Neuronal stem cell (in vitro differentiated cells): ENCODE results near the gene SLAIN2.

Experiments
- DNase-seq: peaks from one replicate; pipeline ENCODE4 v3.0.0-alpha.2; 2013; ENCODE audit warnings: low spot score
- H2AFZ ChIP-seq: one replicate; pipeline ENCODE4 v1.6.1; 2013; ENCODE audit warnings: mild to moderate bottlenecking, low read length, inconsistent platforms
- H2AK5ac ChIP-seq: 2 replicates; pipeline ENCODE4 v1.6.1; 2013; ENCODE audit warnings: low read depth, mild to moderate bottlenecking, inconsistent platforms, low read length, moderate library complexity, mixed read lengths
- H2BK120ac ChIP-seq: 2 replicates; pipeline ENCODE4 v1.6.1; 2013; ENCODE audit warnings: low read depth, mild to moderate bottlenecking, inconsistent platforms, low read length, moderate library complexity, mixed read lengths
- H2BK12ac ChIP-seq: one replicate; pipeline ENCODE4 v1.6.1; 2013; ENCODE audit warnings: low read length, inconsistent platforms
- H2BK15ac ChIP-seq: 2 replicates; pipeline ENCODE4 v1.6.1; 2013; ENCODE audit warnings: mild to moderate bottlenecking, low read length, inconsistent platforms, mixed read lengths
- H2BK5ac ChIP-seq: one replicate; pipeline ENCODE4 v1.6.1; 2013; ENCODE audit warnings: inconsistent platforms, mild to moderate bottlenecking, low read length, moderate library complexity
- H3K14ac ChIP-seq: one replicate; pipeline ENCODE4 v1.6.1; 2013; ENCODE audit warnings: low read length, inconsistent platforms
- H3K18ac ChIP-seq: 2 replicates; pipeline ENCODE4 v1.6.1; 2013; ENCODE audit warnings: low read length, inconsistent platforms
- H3K23ac ChIP-seq: 2 replicates; pipeline ENCODE4 v1.6.1; 2013; ENCODE audit warnings: low read depth, mild to moderate bottlenecking, mixed read lengths, low read length, inconsistent platforms; ENCODE audit not compliant: poor library complexity
- H3K27ac ChIP-seq: replicated peaks from 3 replicates; pipeline ENCODE4 v1.5.1; 2013; ENCODE audit warnings: low read length, inconsistent platforms
- H3K27me3 ChIP-seq, 3 experiments: 2 replicates each; pipeline ENCODE4 v1.6.1; 2013; ENCODE audit warnings: low read length in 3 of 3, mild to moderate bottlenecking in 2 of 3, inconsistent platforms in 1 of 3, low read depth in 1 of 3, mixed read lengths in 1 of 3, moderate library complexity in 1 of 3; ENCODE audit not compliant: control insufficient read depth in 3 of 3, insufficient read depth in 3 of 3
- H3K36me3 ChIP-seq, 2 donors: replicated peaks in 1 of 2; 2 replicates each; pipeline ENCODE4 v1.6.1; 2013; ENCODE audit warnings: low read length in 2 of 2; ENCODE audit not compliant: control insufficient read depth in 2 of 2, insufficient read depth in 2 of 2
- H3K4ac ChIP-seq: 2 replicates; pipeline ENCODE4 v1.6.1; 2013; ENCODE audit warnings: inconsistent platforms, mild to moderate bottlenecking, low read length, moderate library complexity
- H3K4me1 ChIP-seq, 2 donors: 1 replicate in 1 of 2; 2 replicates in 1 of 2; pipeline ENCODE4 v1.6.1; 2013; ENCODE audit warnings: low read length in 2 of 2, low read depth in 1 of 2; ENCODE audit not compliant: control insufficient read depth in 2 of 2, insufficient read depth in 1 of 2
- H3K4me2 ChIP-seq: one replicate; pipeline ENCODE4 v1.6.1; 2013; ENCODE audit warnings: mild to moderate bottlenecking, low read length, inconsistent platforms; ENCODE audit not compliant: insufficient read depth, poor library complexity, severe bottlenecking
- H3K4me3 ChIP-seq, 2 donors: 2 replicates each; pipeline ENCODE4 v1.5.1; 2013; ENCODE audit warnings: low read length in 2 of 2, mild to moderate bottlenecking in 2 of 2, inconsistent platforms in 1 of 2, moderate library complexity in 1 of 2
- H3K79me1 ChIP-seq: one replicate; pipeline ENCODE4 v1.6.1; 2013; ENCODE audit warnings: low read depth, mild to moderate bottlenecking, inconsistent platforms, low read length, moderate library complexity
- H3K9ac ChIP-seq: one replicate; pipeline ENCODE4 v1.6.1; 2013; ENCODE audit warnings: mild to moderate bottlenecking, low read depth, low read length, inconsistent platforms; ENCODE audit not compliant: poor library complexity
- H3K9me3 ChIP-seq, 2 donors: replicated peaks in 1 of 2; 2 replicates each; pipeline versions ENCODE3 to v1.6.1; 2013; ENCODE audit warnings: low read length in 2 of 2, mild to moderate bottlenecking in 2 of 2, inconsistent platforms in 1 of 2, low read depth in 1 of 2, mixed read lengths in 1 of 2, moderate library complexity in 1 of 2; ENCODE audit not compliant: control insufficient read depth in 2 of 2, insufficient read depth in 1 of 2
- H4K8ac ChIP-seq: one replicate; pipeline ENCODE4 v1.6.1; 2013; ENCODE audit warnings: low read depth, mild to moderate bottlenecking, inconsistent platforms, low read length, moderate library complexity
- H4K91ac ChIP-seq: one replicate; pipeline ENCODE4 v1.6.1; 2013; ENCODE audit warnings: low read length, low read depth, mild to moderate bottlenecking, inconsistent platforms; ENCODE audit not compliant: poor library complexity
- WGBS, 2 donors: extraction: QIAGEN DNeasy Blood & Tissue Kit; methylation state at CpG; one replicate each; pipeline ENCODE4 v1.1.7; 2013; ENCODE audit warnings: missing lambda C conversion rate in 2 of 2, mixed read lengths in 1 of 2; ENCODE audit not compliant: insufficient read length in 2 of 2, insufficient replicate concordance in 1 of 2; ENCODE audit errors: extremely low coverage in 2 of 2; 5-methylcytosine and 5-hydroxymethylcytosine counted together

Gene SLAIN2

GRCh38 chr4:48342606-48342880 lies 1.2 kb downstream of the SLAIN2 start:
- Histone ChIP-seq H3K27ac (peak overlapping the region; percentile 90), H3K9ac (peak overlapping the region; percentile 95), H3K4me1 (peaks cover 1 to 17% of the 10 kb centered on the region in 2 donors), H3K79me1 (peaks cover 6% of the 10 kb centered on the region), H2BK120ac (no peak overlapping the region), H3K18ac (peak overlapping the region; percentile 99), H2BK15ac (no peak overlapping the region), H3K27me3 (no peaks in the 10 kb centered on the region), H3K23ac (peak overlapping the region; percentile 91), H3K4me2 (peak overlapping the region; percentile 68), H4K91ac (no peak overlapping the region), H3K4ac (no peak overlapping the region), H3K36me3 (peaks cover 0 to under 1% of the 10 kb centered on the region in 2 donors), H4K8ac (no peak overlapping the region), H3K14ac (peak overlapping the region; percentile 22), H2BK12ac (no peak overlapping the region), H3K9me3 (no peaks in the 10 kb centered on the region), H2AFZ (peak overlapping the region; percentile 95), H3K4me3 (peak overlapping the region; percentile 91 to 98), H2AK5ac (no peak overlapping the region), H2BK5ac (peak overlapping the region; percentile 98)
- WGBS, 2 donors: no CpG with 5 or more reads among the region's 5 CpGs
- DNase-seq: no peak

DNA sequence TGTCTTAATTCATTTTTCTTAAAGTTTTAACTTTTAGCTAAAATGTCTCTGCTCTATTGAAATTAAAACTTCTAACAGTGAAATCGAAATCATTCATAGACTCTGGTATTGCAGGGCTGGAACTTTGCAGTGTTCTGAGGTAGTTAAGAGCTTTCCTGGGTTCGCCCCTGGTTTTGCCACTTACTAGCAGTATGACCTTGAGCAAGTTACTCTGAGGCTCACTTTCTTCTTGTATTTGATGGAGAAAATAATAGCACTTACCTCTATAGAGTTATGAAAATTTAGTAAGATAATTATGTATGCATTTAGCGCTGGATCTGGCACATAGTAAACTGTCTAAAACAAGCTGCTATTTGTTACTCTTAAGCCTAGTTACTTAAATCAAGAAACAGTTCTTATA lies 1.7 kb downstream of the SLAIN2 start:
- no peak overlapping the region for H2AFZ ChIP-seq
- no peak overlapping the region for H2BK15ac ChIP-seq
- H3K4ac ChIP-seq: no peak overlapping the region
- no peak overlapping the region for H2BK120ac ChIP-seq
- H3K9me3 ChIP-seq: no peaks in the 10 kb centered on the region
- no peak overlapping the region for H2BK12ac ChIP-seq
- H3K79me1 ChIP-seq: peaks cover 6% of the 10 kb centered on the region
- H4K91ac ChIP-seq: no peak overlapping the region
- no peak overlapping the region for H3K9ac ChIP-seq
- no peak overlapping the region for H4K8ac ChIP-seq
- H2BK5ac ChIP-seq: no peak overlapping the region
- no peak overlapping the region for H3K27ac ChIP-seq
- no CpG with 5 or more reads among the region's 3 CpGs for WGBS, 2 donors
- H3K36me3 ChIP-seq: peaks cover 0 to 3% of the 10 kb centered on the region in 2 donors
- H3K4me1 ChIP-seq: peaks cover 1 to 17% of the 10 kb centered on the region in 2 donors
- no peak overlapping the region for H2AK5ac ChIP-seq
- peak overlapping the region in 1 of 2 donors; percentile 91 for H3K4me3 ChIP-seq
- H3K18ac ChIP-seq: no peak overlapping the region
- peak overlapping the region; percentile 30 for H3K4me2 ChIP-seq
- no peak overlapping the region for H3K23ac ChIP-seq
- no peaks in the 10 kb centered on the region for H3K27me3 ChIP-seq
- DNase-seq: no peak
- H3K14ac ChIP-seq: no peak overlapping the region

DNA sequence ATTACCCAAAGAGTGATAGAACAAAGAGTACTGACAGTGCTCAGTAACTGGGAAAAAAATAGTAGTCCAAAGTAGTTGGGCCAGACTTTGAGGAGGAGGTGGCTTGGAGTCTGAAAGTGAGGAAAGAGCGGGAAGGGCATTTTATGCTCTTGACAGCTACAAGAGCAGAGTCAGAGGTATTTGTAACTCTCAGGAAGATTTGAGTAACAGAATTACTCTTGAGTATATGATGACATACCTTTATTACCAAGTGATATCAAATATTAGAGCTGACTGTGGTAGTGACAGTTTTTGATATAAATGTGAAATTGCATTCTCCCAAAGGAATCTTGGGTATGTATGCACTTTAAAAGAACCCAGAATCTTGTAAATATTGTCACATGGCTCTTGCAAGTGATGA lies 2.2 kb downstream of the SLAIN2 start:
- no peak overlapping the region for H3K4me2 ChIP-seq
- H2BK120ac ChIP-seq: no peak overlapping the region
- H4K91ac ChIP-seq: no peak overlapping the region
- H3K27me3 ChIP-seq: no peaks in the 10 kb centered on the region
- H3K79me1 ChIP-seq: peaks cover 8% of the 10 kb centered on the region
- H3K27ac ChIP-seq: no peak overlapping the region
- no peak overlapping the region for H3K18ac ChIP-seq
- H3K9me3 ChIP-seq: no peaks in the 10 kb centered on the region
- no peak overlapping the region for H2BK12ac ChIP-seq
- H2BK5ac ChIP-seq: no peak overlapping the region
- H3K4me3 ChIP-seq: peak overlapping the region in 1 of 2 donors; percentile 91
- WGBS, 2 donors: no CpG with 5 or more reads among the region's 1 CpG
- H3K4me1 ChIP-seq: peaks cover 1 to 17% of the 10 kb centered on the region in 2 donors
- H2AK5ac ChIP-seq: no peak overlapping the region
- H3K14ac ChIP-seq: no peak overlapping the region
- peaks cover 0 to 3% of the 10 kb centered on the region in 2 donors for H3K36me3 ChIP-seq
- DNase-seq: no peak
- no peak overlapping the region for H2AFZ ChIP-seq
- no peak overlapping the region for H4K8ac ChIP-seq
- no peak overlapping the region for H3K23ac ChIP-seq
- no peak overlapping the region for H3K9ac ChIP-seq
- H2BK15ac ChIP-seq: no peak overlapping the region
- no peak overlapping the region for H3K4ac ChIP-seq

DNA sequence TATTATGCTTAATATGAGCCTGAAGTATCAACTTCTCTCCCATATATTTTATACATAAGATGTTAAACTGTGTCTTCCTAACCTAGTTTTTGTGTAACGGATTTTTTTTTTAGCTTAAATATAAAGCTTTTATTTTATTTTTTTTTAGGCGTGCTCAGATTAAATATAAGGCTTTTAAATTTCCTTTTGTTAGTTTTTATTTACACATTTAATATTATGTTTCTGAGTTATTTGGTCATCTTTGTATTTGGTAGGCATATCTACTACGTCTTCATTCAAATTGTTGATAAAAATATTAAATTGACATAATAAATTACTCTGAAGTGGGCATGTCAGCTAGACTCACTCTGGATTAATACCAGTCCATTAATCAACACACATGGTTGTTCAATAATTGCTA lies 4.2 kb downstream of the SLAIN2 start:
- no peak overlapping the region for H4K91ac ChIP-seq
- H3K23ac ChIP-seq: no peak overlapping the region
- no peak overlapping the region for H3K27ac ChIP-seq
- no peak overlapping the region for H3K18ac ChIP-seq
- H3K4me1 ChIP-seq: peaks cover 3 to 17% of the 10 kb centered on the region in 2 donors
- no CpG with 5 or more reads among the region's 3 CpGs for WGBS, 2 donors
- H3K27me3 ChIP-seq: no peaks in the 10 kb centered on the region
- no peaks in the 10 kb centered on the region for H3K9me3 ChIP-seq
- no peak overlapping the region for H3K9ac ChIP-seq
- no peak overlapping the region for H3K14ac ChIP-seq
- peaks cover 8% of the 10 kb centered on the region for H3K79me1 ChIP-seq
- no peak overlapping the region for H2BK5ac ChIP-seq
- no peak overlapping the region for H2BK15ac ChIP-seq
- no peak overlapping the region for H3K4ac ChIP-seq
- H2AK5ac ChIP-seq: no peak overlapping the region
- H2BK12ac ChIP-seq: no peak overlapping the region
- no peak for DNase-seq
- no peak overlapping the region for H2BK120ac ChIP-seq
- H4K8ac ChIP-seq: no peak overlapping the region
- H3K36me3 ChIP-seq: peaks cover 0 to 3% of the 10 kb centered on the region in 2 donors
- H3K4me3 ChIP-seq: no peak overlapping the region
- H3K4me2 ChIP-seq: no peak overlapping the region
- H2AFZ ChIP-seq: no peak overlapping the region
